Fibroblast of the aortic adventitia (primary cell): ENCODE data around the gene CCL24. TPM values are rescaled to one million over a fixed set of nuclear protein-coding genes. Genes with fewer than 3 reads are reported as not detected.
A peak's percentile ranks its signal among the peaks of the same experiment; 100 is the strongest.

ENCODE experiments used
- DNase-seq: peaks from one replicate; pipeline ENCODE4 v3.0.0-alpha.2; 2010; ENCODE audit warnings: low read depth
- H3K4me3 ChIP-seq: 2 replicates; pipeline ENCODE4 v1.5.1; 2011; ENCODE audit warnings: low read depth, mild to moderate bottlenecking, control low read depth, low read length, moderate library complexity
- CTCF ChIP-seq: IDR thresholded peaks from 2 replicates; pipeline ENCODE4 v1.5.1; 2011; ENCODE audit warnings: mild to moderate bottlenecking, low read length, control low read depth, inconsistent platforms; ENCODE audit not compliant: insufficient read depth
- total RNA-seq: library from RNA; depleted of rRNA; stranded (reverse); fragments of >200 nt; gene quantifications from 2 replicates; pipeline ENCODE4 v1.2.3, GENCODE V29; 2012; ENCODE audit warnings: low replicate concordance

CCL24 gene
- total RNA-seq, 1 donor: not detected

- no peak for DNase-seq
- H3K4me3 ChIP-seq: no peak overlapping the region
- TF ChIP-seq CTCF: no peak
These were observed 4.9 kb upstream of the CCL24 start for GRCh38 chr7:75818472-75818871.

- no peak for DNase-seq
- no peak for TF ChIP-seq CTCF
- no peak overlapping the region for H3K4me3 ChIP-seq
These were observed 3.5 kb upstream of the CCL24 start for GRCh38 chr7:75817116-75817515.

- no peak for DNase-seq
- no peak overlapping the region for H3K4me3 ChIP-seq
- TF ChIP-seq CTCF: no peak
These were observed 1.9 kb upstream of the CCL24 start for GRCh38 chr7:75815418-75816064.

- no peak overlapping the region for H3K4me3 ChIP-seq
- TF ChIP-seq CTCF: no peak
- no peak for DNase-seq
These were observed 871 bp upstream of the CCL24 start for GRCh38 chr7:75814407-75814947.

GRCh38 chr7:75813084-75813483, 522 bp downstream of the CCL24 start:
- H3K4me3 ChIP-seq: no peak overlapping the region
- peak; percentile 11 for DNase-seq
- TF ChIP-seq CTCF: no peak

- DNase-seq: no peak
- H3K4me3 ChIP-seq: no peak overlapping the region
- no peak for TF ChIP-seq CTCF
These were observed 1.5 kb downstream of the CCL24 start for GRCh38 chr7:75811894-75812678.
